ENCODE measurements around the gene SERPINE3.

Gene SERPINE3

GRCh38 chr13:51364404-51365008 lies 25.0 kb downstream of the SERPINE3 start:
- FAIRE-seq = no peak

GRCh38 chr13:51370116-51370515 lies 30.6 kb downstream of the SERPINE3 start:
- FAIRE-seq = no peak

- no peak for FAIRE-seq
Observed at GRCh38 chr13:51370811-51371210, 31.3 kb downstream of the SERPINE3 start.

GRCh38 chr13:51371768-51372399 lies 32.4 kb downstream of the SERPINE3 start:
- FAIRE-seq = no peak

GRCh38 chr13:51373451-51373850 lies 34.0 kb downstream of the SERPINE3 start:
- FAIRE-seq = no peak

- no peak for FAIRE-seq
Observed at GRCh38 chr13:51380269-51380668, 40.8 kb downstream of the SERPINE3 start.

- no peak for FAIRE-seq
Observed at GRCh38 chr13:51385114-51385513, 45.6 kb downstream of the SERPINE3 start.

GRCh38 chr13:51394724-51395123 lies 55.2 kb downstream of the SERPINE3 start:
- FAIRE-seq = no peak

- no peak for FAIRE-seq
Observed at GRCh38 chr13:51396352-51396751, 56.9 kb downstream of the SERPINE3 start.

- FAIRE-seq = no peak
Observed at GRCh38 chr13:51397262-51397941, 57.9 kb downstream of the SERPINE3 start.

- no peak for FAIRE-seq
Observed at GRCh38 chr13:51405176-51405575, 65.7 kb downstream of the SERPINE3 start.

GRCh38 chr13:51412431-51412830 lies 72.9 kb downstream of the SERPINE3 start:
- no peak for FAIRE-seq

Measured in TTC549 (cell line).